Fibroblast of pulmonary artery (primary cell): ENCODE measurements around the gene ACAP3.

Experiments used
- DNase-seq: peaks from one replicate; pipeline ENCODE4 v3.0.0-alpha.2; 2010; ENCODE audit warnings: low read depth
- H3K4me3 ChIP-seq: replicated peaks from 2 replicates; pipeline ENCODE4 v1.5.1; 2011; ENCODE audit warnings: low read depth, mild to moderate bottlenecking, control low read depth, low read length, moderate library complexity
- CTCF ChIP-seq: IDR thresholded peaks from 2 replicates; pipeline ENCODE4 v1.5.1; 2011; ENCODE audit warnings: mild to moderate bottlenecking, control low read depth, low read length, inconsistent platforms; ENCODE audit errors: missing control alignments

ACAP3 gene

GRCh38 chr1:1246577-1247340, 61.0 kb downstream of the ACAP3 start, which contains the start of gene C1QTNF12:
Gene C1QTNF12 (minus strand): TSS chr1:1246722. CDS start chr1:1246690, 32 bp downstream.
- TF ChIP-seq CTCF: no peak
- DNase-seq: no peak
- no peak within 1 kb of the TSS for H3K4me3 ChIP-seq

- H3K4me3 ChIP-seq: no peak overlapping the region
- no peak for DNase-seq
- TF ChIP-seq CTCF: no peak
Observed at GRCh38 chr1:1245817-1246576, 61.7 kb downstream of the ACAP3 start.

GRCh38 chr1:1245178-1245816, 62.4 kb downstream of the ACAP3 start:
- DNase-seq: no peak
- H3K4me3 ChIP-seq: no peak overlapping the region
- no peak for TF ChIP-seq CTCF

- no peak for TF ChIP-seq CTCF
- no peak for DNase-seq
- no peak overlapping the region for H3K4me3 ChIP-seq
Observed at GRCh38 chr1:1244192-1244811, 63.4 kb downstream of the ACAP3 start.

GRCh38 chr1:1243807-1244191, 63.9 kb downstream of the ACAP3 start:
- DNase-seq: no peak
- TF ChIP-seq CTCF: no peak
- no peak overlapping the region for H3K4me3 ChIP-seq

- no peak for DNase-seq
- no peak overlapping the region for H3K4me3 ChIP-seq
- no peak for TF ChIP-seq CTCF
Observed at GRCh38 chr1:1243266-1243660, 64.5 kb downstream of the ACAP3 start.
